GM23338 (cell line): ENCODE data around the gene FKBP1A. TPM values are rescaled to one million over a fixed set of nuclear protein-coding genes. Genes with fewer than 3 reads are reported as not detected.

Experiments used
- ATAC-seq: fragments of 200-7000 bp; cut with Tn5 transposase; 3 replicates; pipeline ENCODE4 v1.9.1; 2020
- DNase-seq: peaks from one replicate; pipeline ENCODE4 v3.0.0-alpha.2; 2015; ENCODE audit warnings: low spot score
- H2AFZ ChIP-seq: fragments of 200-600 bp; sonication (generic); 2 replicates; pipeline ENCODE4 v1.8.0; 2016; ENCODE audit warnings: antibody characterized with exemption, mild to moderate bottlenecking, moderate library complexity
- H3F3A ChIP-seq: fragments of 200-600 bp; sonication (generic); replicated peaks from 2 replicates; pipeline ENCODE4 v1.8.0; 2017; ENCODE audit warnings: antibody characterized with exemption, mixed run types, low read depth
- H3K27ac ChIP-seq: fragments of 200-600 bp; sonication (generic); 2 replicates; pipeline ENCODE4 v1.6.1; 2016; ENCODE audit warnings: low read depth
- H3K27me3 ChIP-seq: fragments of 200-600 bp; sonication (generic); 2 replicates; pipeline ENCODE4 v1.8.0; 2016; ENCODE audit warnings: mild to moderate bottlenecking, mixed run types, moderate library complexity; ENCODE audit not compliant: insufficient read depth
- H3K36me3 ChIP-seq: fragments of 200-600 bp; sonication (generic); 2 replicates; pipeline ENCODE4 v1.8.0; 2016; ENCODE audit warnings: mild to moderate bottlenecking; ENCODE audit not compliant: insufficient read depth
- H3K4me1 ChIP-seq: fragments of 200-600 bp; sonication (generic); 2 replicates; pipeline ENCODE4 v1.8.0; 2016; ENCODE audit warnings: mild to moderate bottlenecking, moderate library complexity; ENCODE audit not compliant: insufficient read depth
- H3K4me2 ChIP-seq: fragments of 200-600 bp; sonication (generic); 2 replicates; pipeline ENCODE4 v1.7.1; 2017; ENCODE audit warnings: mixed run types
- H3K4me3 ChIP-seq: fragments of 200-600 bp; sonication (generic); 2 replicates; pipeline ENCODE4 v1.6.1; 2016; ENCODE audit warnings: mixed run types
- H3K79me2 ChIP-seq: fragments of 200-600 bp; sonication (generic); replicated peaks from 2 replicates; pipeline ENCODE4 v1.8.0; 2017; ENCODE audit warnings: mild to moderate bottlenecking; ENCODE audit not compliant: insufficient read depth
- H3K9me2 ChIP-seq: fragments of 200-600 bp; sonication (generic); 2 replicates; pipeline ENCODE4 v1.8.0; 2017; ENCODE audit not compliant: insufficient read depth
- H4K20me1 ChIP-seq: fragments of 200-600 bp; sonication (generic); replicated peaks from 2 replicates; pipeline ENCODE4 v1.8.0; 2017; ENCODE audit warnings: mild to moderate bottlenecking; ENCODE audit not compliant: insufficient read depth
- H3K27ac Mint-ChIP-seq: 2 replicates; pipeline ENCODE4 v1.8.0; 2020; ENCODE audit warnings: inconsistent platforms, mild to moderate bottlenecking, moderate library complexity, mixed read lengths
- H3K27me3 Mint-ChIP-seq: 3 replicates; pipeline ENCODE4 v1.8.0; 2022; ENCODE audit warnings: low read depth, mild to moderate bottlenecking, moderate library complexity, mixed read lengths, inconsistent platforms; ENCODE audit not compliant: insufficient read depth, poor library complexity
- H3K36me3 Mint-ChIP-seq: 3 replicates; pipeline ENCODE4 v1.8.0; 2021; ENCODE audit warnings: low read depth, mild to moderate bottlenecking, inconsistent platforms, moderate library complexity, mixed read lengths
- H3K4me1 Mint-ChIP-seq: 3 replicates; pipeline ENCODE4 v1.8.0; 2020; ENCODE audit warnings: mild to moderate bottlenecking, inconsistent platforms, mixed read lengths
- H3K4me3 Mint-ChIP-seq: 3 replicates; pipeline ENCODE4 v1.8.0; 2021; ENCODE audit warnings: moderate library complexity, mild to moderate bottlenecking, inconsistent platforms, mixed read lengths
- H3K9me3 Mint-ChIP-seq: 3 replicates; pipeline ENCODE4 v1.8.0; 2020; ENCODE audit warnings: moderate library complexity, mild to moderate bottlenecking, inconsistent platforms, mixed read lengths
- CREB1 ChIP-seq: fragments of 250-450 bp; sonication (Bioruptor Pico); IDR thresholded peaks from 2 replicates; pipeline ENCODE4 v1.5.0; 2020; ENCODE audit warnings: low read depth, mild to moderate bottlenecking, moderate library complexity
- EZH2 ChIP-seq: fragments of 200-600 bp; sonication (generic); IDR thresholded peaks from one replicate; pipeline ENCODE4 v1.8.0; 2017; ENCODE audit warnings: antibody characterized with exemption, mild to moderate bottlenecking, low read depth; ENCODE audit not compliant: unreplicated experiment
- EZH2phosphoT487 ChIP-seq: fragments of 200-600 bp; sonication (generic); IDR thresholded peaks from one replicate; pipeline ENCODE4 v1.8.1; 2018; ENCODE audit warnings: antibody characterized with exemption; ENCODE audit not compliant: unreplicated experiment
- JUNB ChIP-seq: IDR thresholded peaks from one replicate; pipeline ENCODE4 v1.6.1; 2016; ENCODE audit warnings: antibody characterized with exemption; ENCODE audit not compliant: unreplicated experiment
- NANOG ChIP-seq: IDR thresholded peaks from 2 replicates; pipeline ENCODE4 v1.6.1; 2016; ENCODE audit warnings: antibody characterized with exemption, borderline replicate concordance
- POLR2AphosphoS5 ChIP-seq: IDR thresholded peaks from 2 replicates; pipeline ENCODE4 v1.6.1; 2016; ENCODE audit warnings: antibody characterized with exemption, low read depth
- STAT1 ChIP-seq: IDR thresholded peaks from one replicate; pipeline ENCODE4 v1.6.1; 2016; ENCODE audit warnings: antibody characterized with exemption; ENCODE audit not compliant: unreplicated experiment
- ZNF114 ChIP-seq: fragments of 250-450 bp; sonication (Bioruptor Pico); IDR thresholded peaks from 2 replicates; pipeline ENCODE4 v1.5.0; 2020; ENCODE audit warnings: mild to moderate bottlenecking, moderate library complexity
- ZNF331 ChIP-seq: fragments of 250-450 bp; sonication (Bioruptor Pico); IDR thresholded peaks from 2 replicates; pipeline ENCODE4 v1.5.0; 2020; ENCODE audit warnings: low read depth, mild to moderate bottlenecking, moderate library complexity
- polyA plus RNA-seq: library from polyadenylated mRNA; unstranded; fragments of >200 nt; fragmentation: Nextera tagmentation; extraction: Ambion mirVana; gene quantifications from 2 replicates; pipeline ENCODE4 v1.2.1, GENCODE V29; 2016
- total RNA-seq: library from RNA; depleted of rRNA; stranded (reverse); fragments of >200 nt; shearing (Covaris generic); gene quantifications from 2 replicates; pipeline ENCODE4 v1.2.3, GENCODE V29; 2014
- TF ChIP-seq, protein P1 (sequence below): IDR thresholded peaks from 2 replicates; pipeline ENCODE4 v1.6.1; 2016; ENCODE audit warnings: antibody characterized with exemption
- TF ChIP-seq, protein P2 (sequence below), 2 experiments: fragments of 200-600 bp in 1 of 2; sonication (generic) in 1 of 2; conservative IDR thresholded peaks; 2 replicates each; pipeline versions ENCODE4 v1.5.1 to v1.6.1; 2016 to 2017; ENCODE audit warnings: antibody characterized with exemption in 2 of 2, low read depth in 2 of 2, mild to moderate bottlenecking in 2 of 2, moderate library complexity in 1 of 2
- TF ChIP-seq, protein P3 (sequence below): IDR thresholded peaks from one replicate; pipeline ENCODE4 v1.6.1; 2018; ENCODE audit warnings: antibody characterized with exemption; ENCODE audit not compliant: unreplicated experiment

The FKBP1A gene
- total and polyA plus RNA-seq, 2 experiments from 2014 or later = 171 to 350 TPM

DNA sequence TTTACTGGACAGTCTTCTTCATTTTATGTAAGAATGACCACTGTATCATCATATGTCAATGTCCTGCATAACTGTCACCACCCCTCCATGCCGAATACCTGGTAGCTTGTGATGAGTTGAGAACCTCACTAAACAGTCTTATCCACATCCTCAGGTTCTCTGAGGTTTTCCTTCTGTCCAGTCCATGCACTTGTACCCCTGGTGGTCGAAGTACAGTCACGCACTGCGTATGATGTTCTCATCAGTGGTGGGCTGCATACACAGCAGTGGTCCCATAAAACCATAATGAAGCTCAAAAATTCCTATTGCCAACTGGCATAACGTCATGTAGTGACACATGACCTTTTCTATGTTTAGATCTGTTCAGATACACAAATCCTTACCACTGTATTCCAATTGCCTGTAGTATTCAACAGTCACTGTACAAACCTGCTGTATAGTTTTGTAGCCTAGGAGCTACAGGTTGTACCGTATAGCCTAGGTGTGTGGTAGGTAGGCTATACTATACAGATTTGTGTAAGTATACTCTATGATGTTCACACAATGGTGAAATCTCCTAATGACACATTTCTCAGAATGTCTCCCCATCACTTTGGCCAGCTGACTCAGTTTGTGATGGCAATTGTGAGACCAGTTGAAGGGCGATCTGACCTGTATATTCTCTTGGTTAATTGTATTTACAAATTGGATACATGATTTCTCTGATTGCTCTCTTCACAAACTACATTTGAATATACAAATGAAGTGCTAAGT, 32.6 kb downstream of the FKBP1A start:
- peaks cover 14% of the 10 kb centered on the region for H3K36me3 Mint-ChIP-seq
- H3K27ac ChIP-seq = no peak overlapping the region

DNA sequence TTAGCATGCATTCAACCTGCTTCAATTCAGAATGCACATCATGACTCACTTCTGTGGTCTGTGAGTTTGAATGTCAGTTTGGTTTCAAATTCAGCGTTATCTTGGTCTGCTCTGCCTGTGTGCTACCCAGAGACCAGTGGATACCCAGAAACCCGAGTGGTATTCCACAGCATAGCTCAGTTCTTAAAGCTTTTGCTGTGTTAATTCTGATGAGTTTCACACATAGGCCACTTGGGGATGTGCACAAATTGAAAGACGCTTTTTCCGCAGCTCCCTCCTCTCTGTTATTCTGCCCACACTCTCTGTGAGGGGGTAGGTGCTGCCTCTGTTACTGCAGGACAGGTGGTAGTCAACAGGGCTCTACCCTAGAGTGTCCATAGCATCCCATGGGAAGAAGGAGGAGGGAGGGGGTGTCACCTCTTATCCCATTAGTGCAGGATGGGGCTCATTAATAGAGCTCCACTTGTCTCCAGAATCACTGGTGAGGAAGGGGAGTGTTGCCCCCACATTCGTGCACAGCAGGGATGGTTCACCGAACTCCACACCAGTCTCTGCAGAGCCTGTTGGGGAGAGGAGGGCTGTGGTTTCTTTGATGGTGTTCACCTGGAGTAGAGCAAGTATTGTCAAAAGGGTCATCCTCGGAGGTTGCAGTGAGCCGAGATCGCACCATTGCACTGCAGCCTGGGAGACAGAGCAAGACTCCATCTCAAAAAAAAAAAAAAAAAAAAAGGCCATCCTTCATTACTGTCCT, 34.8 kb downstream of the FKBP1A start:
- H3K4me1 ChIP-seq = no peaks in the 10 kb centered on the region
- no peak overlapping the region for H2AFZ ChIP-seq
- H3K36me3 Mint-ChIP-seq = peaks cover 29% of the 10 kb centered on the region
- H3K27me3 ChIP-seq = no peaks in the 10 kb centered on the region
- no peak overlapping the region for H3K27ac Mint-ChIP-seq
- H3K4me2 ChIP-seq = no peak overlapping the region
- H4K20me1 ChIP-seq = peaks cover 6% of the 10 kb centered on the region
- H3K27ac ChIP-seq = no peak overlapping the region
- H3K9me3 Mint-ChIP-seq = no peaks in the 10 kb centered on the region; the same call in 2 of the 3 replicates
- TF ChIP-seq, protein P1, sequence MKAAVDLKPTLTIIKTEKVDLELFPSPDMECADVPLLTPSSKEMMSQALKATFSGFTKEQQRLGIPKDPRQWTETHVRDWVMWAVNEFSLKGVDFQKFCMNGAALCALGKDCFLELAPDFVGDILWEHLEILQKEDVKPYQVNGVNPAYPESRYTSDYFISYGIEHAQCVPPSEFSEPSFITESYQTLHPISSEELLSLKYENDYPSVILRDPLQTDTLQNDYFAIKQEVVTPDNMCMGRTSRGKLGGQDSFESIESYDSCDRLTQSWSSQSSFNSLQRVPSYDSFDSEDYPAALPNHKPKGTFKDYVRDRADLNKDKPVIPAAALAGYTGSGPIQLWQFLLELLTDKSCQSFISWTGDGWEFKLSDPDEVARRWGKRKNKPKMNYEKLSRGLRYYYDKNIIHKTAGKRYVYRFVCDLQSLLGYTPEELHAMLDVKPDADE = no peak
- TF ChIP-seq, protein P2, sequence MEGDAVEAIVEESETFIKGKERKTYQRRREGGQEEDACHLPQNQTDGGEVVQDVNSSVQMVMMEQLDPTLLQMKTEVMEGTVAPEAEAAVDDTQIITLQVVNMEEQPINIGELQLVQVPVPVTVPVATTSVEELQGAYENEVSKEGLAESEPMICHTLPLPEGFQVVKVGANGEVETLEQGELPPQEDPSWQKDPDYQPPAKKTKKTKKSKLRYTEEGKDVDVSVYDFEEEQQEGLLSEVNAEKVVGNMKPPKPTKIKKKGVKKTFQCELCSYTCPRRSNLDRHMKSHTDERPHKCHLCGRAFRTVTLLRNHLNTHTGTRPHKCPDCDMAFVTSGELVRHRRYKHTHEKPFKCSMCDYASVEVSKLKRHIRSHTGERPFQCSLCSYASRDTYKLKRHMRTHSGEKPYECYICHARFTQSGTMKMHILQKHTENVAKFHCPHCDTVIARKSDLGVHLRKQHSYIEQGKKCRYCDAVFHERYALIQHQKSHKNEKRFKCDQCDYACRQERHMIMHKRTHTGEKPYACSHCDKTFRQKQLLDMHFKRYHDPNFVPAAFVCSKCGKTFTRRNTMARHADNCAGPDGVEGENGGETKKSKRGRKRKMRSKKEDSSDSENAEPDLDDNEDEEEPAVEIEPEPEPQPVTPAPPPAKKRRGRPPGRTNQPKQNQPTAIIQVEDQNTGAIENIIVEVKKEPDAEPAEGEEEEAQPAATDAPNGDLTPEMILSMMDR (conservative IDR thresholded peaks at IDR 0.05; ENCODE audit: low read depth in 2 of 2) = no peak
- TF ChIP-seq NANOG = no peak
- TF ChIP-seq EZH2phosphoT487 = no peak
- TF ChIP-seq ZNF331 (CRISPR knock-in tag) = no peak
- TF ChIP-seq CREB1 (CRISPR knock-in tag) = no peak
- no peak for TF ChIP-seq JUNB
- TF ChIP-seq, protein P3, sequence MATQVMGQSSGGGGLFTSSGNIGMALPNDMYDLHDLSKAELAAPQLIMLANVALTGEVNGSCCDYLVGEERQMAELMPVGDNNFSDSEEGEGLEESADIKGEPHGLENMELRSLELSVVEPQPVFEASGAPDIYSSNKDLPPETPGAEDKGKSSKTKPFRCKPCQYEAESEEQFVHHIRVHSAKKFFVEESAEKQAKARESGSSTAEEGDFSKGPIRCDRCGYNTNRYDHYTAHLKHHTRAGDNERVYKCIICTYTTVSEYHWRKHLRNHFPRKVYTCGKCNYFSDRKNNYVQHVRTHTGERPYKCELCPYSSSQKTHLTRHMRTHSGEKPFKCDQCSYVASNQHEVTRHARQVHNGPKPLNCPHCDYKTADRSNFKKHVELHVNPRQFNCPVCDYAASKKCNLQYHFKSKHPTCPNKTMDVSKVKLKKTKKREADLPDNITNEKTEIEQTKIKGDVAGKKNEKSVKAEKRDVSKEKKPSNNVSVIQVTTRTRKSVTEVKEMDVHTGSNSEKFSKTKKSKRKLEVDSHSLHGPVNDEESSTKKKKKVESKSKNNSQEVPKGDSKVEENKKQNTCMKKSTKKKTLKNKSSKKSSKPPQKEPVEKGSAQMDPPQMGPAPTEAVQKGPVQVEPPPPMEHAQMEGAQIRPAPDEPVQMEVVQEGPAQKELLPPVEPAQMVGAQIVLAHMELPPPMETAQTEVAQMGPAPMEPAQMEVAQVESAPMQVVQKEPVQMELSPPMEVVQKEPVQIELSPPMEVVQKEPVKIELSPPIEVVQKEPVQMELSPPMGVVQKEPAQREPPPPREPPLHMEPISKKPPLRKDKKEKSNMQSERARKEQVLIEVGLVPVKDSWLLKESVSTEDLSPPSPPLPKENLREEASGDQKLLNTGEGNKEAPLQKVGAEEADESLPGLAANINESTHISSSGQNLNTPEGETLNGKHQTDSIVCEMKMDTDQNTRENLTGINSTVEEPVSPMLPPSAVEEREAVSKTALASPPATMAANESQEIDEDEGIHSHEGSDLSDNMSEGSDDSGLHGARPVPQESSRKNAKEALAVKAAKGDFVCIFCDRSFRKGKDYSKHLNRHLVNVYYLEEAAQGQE = no peak
- no peaks in the 10 kb centered on the region for H3K4me1 Mint-ChIP-seq
- no peaks in the 10 kb centered on the region for H3K9me2 ChIP-seq
- H3K27me3 Mint-ChIP-seq = no peaks in the 10 kb centered on the region
- no peaks in the 10 kb centered on the region for H3K79me2 ChIP-seq
- ATAC-seq (no peak), DNase-seq (no peak)
- H3F3A ChIP-seq = no peaks in the 10 kb centered on the region
- H3K4me3 Mint-ChIP-seq = no peak overlapping the region
- no peaks in the 10 kb centered on the region for H3K36me3 ChIP-seq
- H3K4me3 ChIP-seq = no peak overlapping the region

More for the DNA sequence above, 32.6 kb downstream of the FKBP1A start:
- Mint-ChIP-seq H3K27me3 (no peaks in the 10 kb centered on the region), H3K9me3 (no peaks in the 10 kb centered on the region), H3K27ac (no peak overlapping the region), H3K4me3 (no peak overlapping the region), H3K4me1 (no peaks in the 10 kb centered on the region; the same call in 2 of the 3 replicates)
- Histone ChIP-seq H3K4me2 (no peak overlapping the region), H3F3A (no peaks in the 10 kb centered on the region), H3K4me1 (no peaks in the 10 kb centered on the region), H2AFZ (no peak overlapping the region), H3K36me3 (no peaks in the 10 kb centered on the region), H4K20me1 (peaks cover 10% of the 10 kb centered on the region), H3K79me2 (no peaks in the 10 kb centered on the region), H3K4me3 (no peak overlapping the region), H3K27me3 (no peaks in the 10 kb centered on the region), H3K9me2 (no peaks in the 10 kb centered on the region)
- ATAC-seq (no peak), DNase-seq (no peak)
- TF ChIP-seq EZH2phosphoT487 (no peak), NANOG (no peak), STAT1 (no peak), EZH2 (no peak), ZNF114 (CRISPR knock-in tag) (no peak), POLR2AphosphoS5 (no peak), ZNF331 (CRISPR knock-in tag) (no peak), JUNB (no peak)
- TF ChIP-seq, protein P2 (conservative IDR thresholded peaks at IDR 0.05; ENCODE audit: low read depth in 2 of 2) = 0 out of 4 replicates have a peak, but pooled peaks of 1 of the 2 experiments have one; percentile 19
